Coronary artery (tissue), 2 donors: Measurements from ENCODE around the gene SLAMF1.
A peak's percentile ranks its signal among the peaks of the same experiment; 100 is the strongest.
"Not testable (repeated sequence)": the region's sequence is repeated elsewhere in the genome, so short reads cannot be mapped to it uniquely, and the experiment has no call there.

Experiments used
- DNase-seq: peaks from one replicate; pipeline ENCODE4 v3.0.0-alpha.2; 2017; ENCODE audit warnings: low spot score
- H3K27ac ChIP-seq, 2 donors: fragments of 200-600 bp; sonication (generic); one replicate each; pipeline ENCODE4 v1.5.1; 2016 to 2019
- H3K4me3 ChIP-seq: fragments of 200-600 bp; sonication (generic); 2 replicates; pipeline ENCODE4 v1.5.1; 2016; ENCODE audit warnings: mild to moderate bottlenecking, moderate library complexity
- CTCF ChIP-seq: fragments of 200-600 bp; sonication (generic); IDR thresholded peaks from one replicate; pipeline ENCODE4 v1.5.1; 2019; ENCODE audit warnings: antibody characterized with exemption

SLAMF1 gene, protein sequence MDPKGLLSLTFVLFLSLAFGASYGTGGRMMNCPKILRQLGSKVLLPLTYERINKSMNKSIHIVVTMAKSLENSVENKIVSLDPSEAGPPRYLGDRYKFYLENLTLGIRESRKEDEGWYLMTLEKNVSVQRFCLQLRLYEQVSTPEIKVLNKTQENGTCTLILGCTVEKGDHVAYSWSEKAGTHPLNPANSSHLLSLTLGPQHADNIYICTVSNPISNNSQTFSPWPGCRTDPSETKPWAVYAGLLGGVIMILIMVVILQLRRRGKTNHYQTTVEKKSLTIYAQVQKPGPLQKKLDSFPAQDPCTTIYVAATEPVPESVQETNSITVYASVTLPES

GRCh38 chr1:160646711-160647328 lies at the start of gene SLAMF1:
Gene SLAMF1, minus strand, starts transcription at chr1:160647044. Its CDS starts 99 bp downstream, at chr1:160646945.
- Histone ChIP-seq H3K4me3 (no peak within 1 kb of the TSS), H3K27ac (no peak within 1 kb of the TSS)
- no peak for TF ChIP-seq CTCF
- no peak for DNase-seq

DNA sequence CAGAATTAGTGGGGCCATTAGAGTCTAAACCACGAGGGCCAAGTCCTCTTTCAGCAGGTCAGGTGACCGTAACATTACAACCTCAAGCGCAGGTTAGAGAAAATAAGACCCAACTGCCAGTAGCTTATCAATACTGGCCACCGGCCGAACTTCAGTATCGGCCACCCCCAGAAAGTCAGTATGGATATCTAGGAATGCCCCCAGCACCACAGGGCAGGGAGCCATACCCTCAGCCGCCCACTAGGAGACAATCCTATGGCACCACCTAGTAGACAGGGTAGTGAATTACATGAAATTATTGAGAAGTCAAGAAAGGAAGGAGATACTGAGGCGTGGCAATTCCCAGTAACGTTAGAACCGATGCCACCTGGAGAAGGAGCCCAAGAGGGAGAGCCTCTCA lies 45.5 kb upstream of the SLAMF1 start:
- not testable (repeated sequence) for DNase-seq, H3K4me3 ChIP-seq, H3K27ac ChIP-seq

GRCh38 chr1:160685266-160685665 lies 38.4 kb upstream of the SLAMF1 start:
- no peak for TF ChIP-seq CTCF

GRCh38 chr1:160682983-160683865 lies 36.4 kb upstream of the SLAMF1 start:
- TF ChIP-seq CTCF: no peak
- no peak for DNase-seq
- H3K27ac ChIP-seq: no peak overlapping the region
- H3K4me3 ChIP-seq: no peak overlapping the region

More at GRCh38 chr1:160685266-160685665, 38.4 kb upstream of the SLAMF1 start:
- Histone ChIP-seq H3K27ac (no peak overlapping the region), H3K4me3 (no peak overlapping the region)
- no peak for DNase-seq

DNA sequence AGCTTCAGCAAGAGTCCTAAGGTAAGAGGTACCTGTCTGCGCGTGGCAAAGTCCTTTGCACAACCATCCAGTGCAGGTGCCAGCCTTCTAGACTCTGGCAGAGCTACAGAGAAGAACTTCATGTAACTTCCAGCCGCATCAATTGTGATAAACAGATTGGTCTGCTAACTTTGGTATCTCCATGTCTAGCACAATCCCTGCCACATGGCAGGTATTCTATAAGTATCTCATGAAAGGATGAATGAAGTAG lies 35.0 kb upstream of the SLAMF1 start:
- DNase-seq: no peak
- Histone ChIP-seq H3K4me3 (no peak overlapping the region), H3K27ac (no peak overlapping the region)
- no peak for TF ChIP-seq CTCF

- H3K27ac ChIP-seq: no peak overlapping the region
- no peak for DNase-seq
- H3K4me3 ChIP-seq: no peak overlapping the region
- TF ChIP-seq CTCF: peak; percentile 37
Measured at GRCh38 chr1:160681066-160681890, 34.4 kb upstream of the SLAMF1 start.

- no peak for DNase-seq
- H3K27ac ChIP-seq: no peak overlapping the region
- H3K4me3 ChIP-seq: no peak overlapping the region
- TF ChIP-seq CTCF: no peak
Measured at GRCh38 chr1:160680399-160680798, 33.6 kb upstream of the SLAMF1 start.
